Forelimb muscle (tissue), 1 donor: ENCODE measurements around the gene SCYGR3. TPM values are rescaled to one million over a fixed set of nuclear protein-coding genes. Genes with fewer than 3 reads are reported as not detected.
A peak's percentile ranks its signal among the peaks of the same experiment; 100 is the strongest.
"Not testable (repeated sequence)": the region's sequence is repeated elsewhere in the genome, so short reads cannot be mapped to it uniquely, and the experiment has no call there.

Experiments
- DNase-seq: peaks from one replicate; pipeline ENCODE4 v3.0.0-alpha.2; 2013; ENCODE audit warnings: low read depth
- polyA plus RNA-seq: library from polyadenylated mRNA; unstranded; fragments of 120-200 nt; gene quantifications from one replicate; pipeline ENCODE4 v1.2.1, GENCODE V29; 2013; ENCODE audit not compliant: insufficient read length

Gene SCYGR3
- polyA plus RNA-seq, 1 donor, result not detected

DNA sequence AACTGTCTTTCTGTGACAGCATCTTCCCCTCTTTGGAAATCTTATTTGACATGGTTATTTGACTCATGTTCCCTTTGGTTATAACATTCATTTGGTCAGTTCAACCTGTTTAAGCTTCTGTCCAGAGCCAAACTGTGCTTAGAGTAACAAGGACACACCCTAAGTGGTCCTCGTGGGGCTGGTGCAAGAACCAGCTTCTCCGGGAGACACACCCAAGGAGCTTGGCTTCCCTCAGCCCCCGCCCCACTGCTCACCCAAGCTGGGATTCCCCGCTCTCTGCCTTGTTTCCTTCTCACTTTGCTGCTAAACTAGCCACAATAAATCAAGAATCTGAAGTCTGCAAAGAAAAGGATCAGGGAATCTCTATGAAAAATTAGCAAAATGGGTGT lies 1.4 kb downstream of the SCYGR3 start:
- DNase-seq, result no peak

DNA sequence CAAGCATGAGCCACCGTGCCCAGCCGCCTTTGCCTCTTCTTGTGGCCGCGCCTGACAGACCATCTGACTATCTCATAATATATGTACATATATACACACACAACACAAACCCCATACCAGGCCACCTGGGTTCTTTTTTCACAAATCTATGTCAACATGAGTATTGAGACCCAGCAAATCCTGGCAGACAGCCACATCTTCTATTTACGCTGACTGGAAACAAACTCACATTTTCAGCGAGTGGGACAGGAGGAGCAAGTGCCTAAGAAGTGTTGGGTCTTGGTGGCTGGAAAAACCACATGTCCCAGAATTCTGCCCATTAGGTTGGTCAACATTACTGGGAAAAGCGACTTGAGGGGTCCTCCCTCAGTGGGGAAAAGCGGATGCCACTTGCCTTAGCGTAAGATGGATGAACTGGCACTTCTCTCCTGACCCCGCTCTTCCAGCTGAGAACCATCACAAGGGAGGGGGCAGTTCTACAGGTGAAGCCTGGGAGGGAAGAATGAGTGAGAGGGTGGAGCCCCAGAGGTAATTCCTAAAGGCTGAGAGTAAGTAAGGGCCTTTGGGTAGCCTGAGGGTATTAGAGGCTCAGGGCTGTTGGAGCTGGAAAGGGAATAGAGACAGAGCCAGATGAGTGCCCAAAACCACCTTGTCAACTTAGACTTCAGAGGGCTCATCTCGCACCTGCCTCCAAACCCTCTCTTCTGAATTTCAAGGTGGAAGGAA lies 1.9 kb downstream of the SCYGR3 start:
- DNase-seq, result no peak

DNA sequence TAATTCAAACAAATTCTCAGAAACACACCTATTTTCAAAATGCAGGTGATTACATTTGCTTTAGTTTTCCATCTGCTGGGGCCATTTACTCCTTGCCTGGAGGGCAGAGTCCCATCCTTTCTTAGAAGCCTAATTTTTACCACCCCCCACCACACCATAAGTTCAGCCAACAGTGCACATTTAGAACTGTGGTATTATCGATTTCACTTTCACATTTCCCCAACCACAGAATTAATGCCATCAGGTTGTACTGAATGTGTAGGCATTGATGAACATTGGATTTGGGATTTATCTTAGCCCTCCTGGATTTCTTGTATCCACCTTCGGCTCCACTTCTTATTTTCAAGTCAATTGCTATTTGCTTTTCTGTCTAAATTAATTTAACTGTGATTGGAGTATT lies 4.5 kb downstream of the SCYGR3 start:
- no peak for DNase-seq

DNA sequence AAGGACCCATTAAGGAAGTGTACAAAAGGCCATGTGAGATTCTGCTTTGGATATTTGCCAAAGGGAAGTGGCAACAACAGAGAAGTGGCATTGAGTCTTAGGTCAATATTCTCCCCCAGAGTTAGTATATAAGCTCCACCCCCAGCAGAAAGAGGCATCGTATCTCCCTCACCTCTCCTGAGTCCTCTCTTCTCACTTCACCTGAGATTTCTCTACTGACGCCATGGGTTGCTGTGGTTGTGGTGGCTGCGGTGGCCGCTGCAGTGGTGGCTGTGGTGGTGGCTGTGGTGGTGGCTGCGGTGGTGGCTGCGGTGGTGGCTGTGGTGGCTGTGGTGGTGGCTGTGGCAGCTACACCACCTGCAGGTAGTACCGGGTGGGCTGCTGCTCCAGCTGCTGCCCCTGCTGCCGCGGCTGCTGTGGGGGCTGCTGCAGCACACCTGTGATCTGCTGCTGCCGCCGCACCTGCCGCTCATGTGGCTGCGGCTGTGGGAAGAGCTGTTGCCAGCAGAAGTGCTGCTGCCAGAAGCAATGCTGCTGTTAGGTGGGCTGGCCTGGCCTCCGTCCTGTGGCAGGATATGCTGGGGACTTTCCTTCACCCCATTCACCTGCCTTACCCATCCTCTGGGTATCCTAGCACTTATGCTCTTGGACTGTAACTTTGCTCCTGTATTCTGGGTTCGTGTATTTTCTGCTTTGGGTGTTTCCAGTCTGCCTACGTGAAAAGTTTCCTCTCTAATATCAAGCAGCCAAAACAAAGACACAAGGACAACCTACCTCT lies 5.9 kb downstream of the SCYGR3 start:
- DNase-seq, result peak; percentile 20

DNA sequence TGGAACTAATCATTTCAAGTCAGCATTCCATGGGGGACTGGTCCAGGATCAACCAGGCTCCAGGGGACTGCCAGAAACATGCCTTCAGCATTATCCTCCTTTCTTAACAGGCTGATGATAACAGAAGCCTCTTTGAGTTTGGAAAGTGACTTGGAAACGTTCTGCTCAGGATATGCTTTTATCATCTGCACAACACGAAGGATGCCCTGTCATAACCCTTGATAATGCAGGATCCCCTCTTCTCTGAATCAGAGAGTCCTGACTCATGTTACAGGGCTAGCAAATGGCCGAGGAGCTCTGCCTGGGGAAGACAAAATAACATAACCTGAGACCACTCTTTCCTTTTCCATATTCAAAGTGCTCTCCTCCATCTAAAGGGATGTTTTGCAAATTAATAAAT lies 6.7 kb downstream of the SCYGR3 start:
- no peak for DNase-seq

DNA sequence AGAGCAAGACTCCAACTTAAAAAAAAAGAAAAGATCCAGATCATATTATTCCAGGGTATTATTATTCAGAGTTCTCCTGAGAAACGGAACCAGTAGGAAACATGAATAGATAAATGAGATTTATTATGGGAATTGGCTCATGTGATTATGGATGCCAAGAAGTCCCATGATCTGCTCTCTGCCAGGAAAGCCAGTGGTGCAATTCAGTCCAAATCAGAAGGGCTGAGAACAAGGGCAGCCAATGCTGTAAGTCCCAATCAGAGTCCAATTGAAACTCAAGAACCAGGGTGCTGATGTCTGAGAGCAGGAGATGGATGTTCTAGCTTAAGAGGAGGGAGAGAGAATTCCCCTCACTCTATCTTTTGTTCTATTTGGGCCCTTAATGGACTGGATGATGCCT lies 8.2 kb downstream of the SCYGR3 start:
- DNase-seq, result no peak

DNA sequence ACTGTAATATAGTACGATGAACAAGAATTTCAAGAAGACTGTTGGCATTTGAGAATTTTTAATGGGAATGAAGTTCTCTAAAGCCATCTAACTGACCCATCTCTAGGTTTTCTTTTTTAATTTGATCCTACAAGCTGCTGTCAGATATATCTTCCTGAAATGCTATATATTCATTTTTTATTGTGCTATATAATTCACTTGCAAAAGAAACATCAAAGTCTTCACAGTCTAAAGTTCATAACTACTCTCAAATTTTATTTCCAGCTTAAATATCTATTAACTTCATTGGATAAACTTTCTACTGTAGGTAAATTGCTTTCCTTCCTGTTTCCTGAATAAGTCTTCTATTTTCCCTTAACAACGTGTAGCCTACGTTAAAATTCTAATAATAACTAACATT lies 12.3 kb downstream of the SCYGR3 start:
- no peak for DNase-seq

DNA sequence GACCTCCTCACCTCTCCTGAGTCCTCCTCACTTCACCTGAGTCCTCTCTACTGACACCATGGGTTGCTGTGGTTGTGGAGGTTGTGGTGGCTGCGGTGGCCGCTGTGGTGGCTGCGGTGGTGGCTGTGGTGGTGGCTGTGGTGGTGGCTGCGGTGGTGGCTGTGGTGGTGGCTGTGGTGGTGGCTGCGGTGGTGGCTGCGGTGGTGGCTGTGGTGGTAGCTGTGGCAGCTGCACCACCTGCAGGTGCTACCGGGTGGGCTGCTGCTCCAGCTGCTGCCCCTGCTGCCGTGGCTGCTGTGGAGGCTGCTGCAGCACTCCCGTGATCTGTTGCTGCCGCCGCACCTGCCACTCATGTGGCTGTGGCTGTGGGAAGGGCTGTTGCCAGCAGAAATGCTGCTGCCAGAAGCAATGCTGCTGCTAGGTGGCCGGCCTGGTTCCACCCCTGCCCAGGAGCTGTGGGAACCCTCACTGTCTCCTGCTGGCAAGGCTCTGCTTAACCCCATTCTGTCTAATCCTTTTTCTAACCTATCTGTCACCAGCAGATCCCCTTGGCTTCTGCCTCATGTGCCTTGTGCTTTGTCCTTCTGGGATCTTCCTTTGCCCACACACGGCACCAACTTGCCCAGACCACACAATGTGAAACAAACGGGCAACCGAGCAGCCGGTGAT lies 15.7 kb downstream of the SCYGR3 start, which contains the start of gene SCYGR2:
TSS of gene SCYGR2 (plus strand) at position 59 of the 669 bp plus-strand sequence. CDS start at position 59, 0 bp downstream.
- DNase-seq, result not testable (repeated sequence)

DNA sequence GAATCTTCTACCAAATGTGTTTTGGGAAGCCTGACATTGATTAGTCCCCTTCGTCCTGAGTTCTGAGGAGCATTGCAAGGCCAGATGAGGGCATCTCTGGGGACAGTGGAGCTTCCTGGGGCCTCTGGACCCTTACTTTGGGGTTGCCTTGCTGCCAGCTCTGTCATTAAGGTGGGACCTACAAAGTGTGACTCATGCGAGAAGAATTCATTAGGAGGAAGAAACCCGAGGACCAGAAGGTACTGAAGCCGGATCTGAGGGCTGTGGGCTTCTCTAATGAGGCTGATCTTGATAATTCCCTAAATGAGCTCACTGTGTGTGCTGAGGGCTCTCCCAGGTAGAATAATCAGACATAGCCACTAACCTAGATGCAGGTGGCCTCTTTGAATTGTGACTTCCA lies 16.6 kb downstream of the SCYGR3 start:
- DNase-seq, result no peak

DNA sequence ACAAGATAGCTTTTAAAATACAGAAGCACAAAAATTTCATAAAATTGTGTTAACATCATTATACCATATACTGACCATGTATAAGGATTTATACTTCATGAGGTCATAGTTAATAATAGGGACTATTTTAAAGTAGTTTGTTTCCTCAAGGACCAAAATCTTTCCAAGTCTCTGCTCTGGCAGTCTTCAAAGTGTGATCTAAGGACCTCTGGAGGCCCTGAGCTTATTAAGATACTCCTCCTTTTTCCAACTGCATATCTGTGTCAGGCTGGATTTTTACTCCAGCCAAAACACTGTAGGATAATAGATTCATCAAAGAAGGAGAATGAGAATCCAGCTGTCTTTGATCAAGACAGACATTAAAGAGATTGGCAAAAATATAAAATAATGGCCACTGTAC lies 17.6 kb downstream of the SCYGR3 start:
- DNase-seq, result peak; percentile 24

DNA sequence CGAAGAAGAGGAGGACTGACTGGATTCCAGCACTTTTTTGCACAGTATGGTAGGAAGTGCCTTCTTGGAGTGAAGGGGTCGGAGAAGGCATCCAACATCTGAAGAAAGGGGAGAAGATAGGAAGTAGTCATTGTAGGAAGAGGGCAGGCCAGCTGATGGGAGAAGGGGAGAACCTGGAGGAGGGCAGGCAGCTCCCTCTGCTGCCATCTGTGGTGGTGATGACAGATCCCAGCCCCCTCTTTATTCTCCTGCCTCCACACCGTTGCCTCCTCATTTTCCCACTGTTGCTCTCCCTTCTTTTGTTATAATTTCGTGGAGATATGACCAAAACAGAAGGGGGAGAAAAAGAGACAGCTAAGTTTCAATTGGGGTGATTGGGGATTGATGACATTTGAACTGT lies 18.8 kb downstream of the SCYGR3 start:
- no peak for DNase-seq

DNA sequence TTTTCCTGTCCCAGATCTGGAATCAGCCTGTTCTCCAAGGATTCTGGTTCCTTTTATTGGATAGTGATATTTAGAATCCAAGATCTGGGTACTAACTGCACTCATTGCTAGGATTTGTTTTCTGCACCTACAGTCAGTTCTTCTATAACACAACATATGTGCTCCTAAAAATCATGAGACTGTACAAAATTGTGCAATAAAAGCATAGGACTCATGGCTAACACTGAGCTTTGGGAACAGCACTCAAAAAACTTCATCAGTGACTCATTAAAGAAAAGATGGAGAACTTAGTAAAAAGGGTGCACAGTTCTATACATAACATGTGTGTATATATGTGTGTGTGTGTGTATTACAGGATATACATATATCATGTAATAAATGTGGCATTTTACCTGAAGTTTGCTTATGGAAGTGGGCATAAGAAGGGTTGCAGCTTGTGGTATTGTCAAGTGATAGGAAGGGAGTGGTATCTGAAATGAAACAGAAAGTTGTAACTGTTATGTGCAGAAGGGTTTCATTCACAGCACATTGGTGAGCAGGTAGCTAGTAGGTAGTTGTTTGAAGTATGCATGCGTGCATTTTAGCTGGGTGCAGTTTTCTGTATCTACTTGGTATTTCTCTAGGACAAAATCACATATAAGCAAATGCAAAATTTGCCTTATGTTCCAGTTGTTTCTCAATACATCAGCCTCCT lies 21.8 kb downstream of the SCYGR3 start:
- no peak for DNase-seq

DNA sequence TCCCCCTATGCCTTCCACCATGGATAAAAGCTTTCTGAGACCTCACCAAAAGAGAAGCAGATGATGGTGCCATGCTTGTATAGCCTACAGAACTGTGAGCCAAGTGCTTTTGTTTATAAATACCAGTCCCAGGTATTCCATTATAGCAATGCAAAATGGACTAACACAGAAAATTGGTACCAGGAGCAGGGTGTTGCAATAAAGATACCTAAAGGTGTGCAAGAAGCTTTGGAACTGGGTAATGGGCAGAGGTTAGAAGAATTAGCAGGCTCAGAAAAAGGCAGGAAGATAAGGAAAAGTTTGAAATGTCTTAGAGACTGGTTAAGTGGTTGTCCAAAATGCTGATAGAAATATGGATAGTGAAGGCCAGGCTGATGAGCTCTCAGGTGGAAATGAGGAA lies 32.3 kb downstream of the SCYGR3 start:
- no peak for DNase-seq

DNA sequence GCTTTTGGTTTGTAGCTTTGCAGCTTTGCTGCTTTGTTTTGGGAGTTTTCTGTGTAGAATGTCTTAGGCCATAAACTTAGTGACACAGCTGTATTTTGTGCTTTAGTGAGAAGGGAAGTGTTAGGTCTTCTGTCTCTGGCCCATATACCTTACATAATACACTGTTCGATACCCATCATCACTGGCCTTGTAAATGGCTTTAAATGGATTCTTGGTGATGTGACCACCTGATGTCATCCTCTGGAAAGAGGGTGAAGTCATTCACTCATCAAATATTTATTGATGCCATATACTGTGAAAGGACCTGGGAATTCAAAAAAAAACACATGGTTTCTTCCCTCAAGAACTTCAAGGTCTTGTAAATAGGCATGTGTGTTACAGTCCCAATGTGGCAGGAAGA lies 34.8 kb downstream of the SCYGR3 start:
- DNase-seq, result no peak

DNA sequence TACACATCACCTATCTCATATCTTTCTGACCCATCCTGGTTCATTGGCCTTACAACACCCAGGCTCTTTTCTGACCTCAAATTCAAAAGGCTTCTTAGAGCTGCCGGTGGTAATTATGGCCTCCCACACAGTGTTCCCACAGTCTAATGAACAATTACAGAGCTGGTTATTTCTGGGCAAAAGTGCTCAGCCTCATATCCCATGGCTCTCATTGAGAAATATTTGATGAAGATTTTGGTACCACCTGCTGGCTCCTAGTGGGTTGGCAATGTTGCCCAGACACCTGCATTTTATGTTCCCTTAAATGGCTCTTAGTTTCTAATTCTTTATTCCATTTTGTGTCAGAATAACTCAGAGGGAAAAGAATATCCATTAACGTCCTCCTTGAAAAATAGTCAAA lies 36.0 kb downstream of the SCYGR3 start:
- no peak for DNase-seq

DNA sequence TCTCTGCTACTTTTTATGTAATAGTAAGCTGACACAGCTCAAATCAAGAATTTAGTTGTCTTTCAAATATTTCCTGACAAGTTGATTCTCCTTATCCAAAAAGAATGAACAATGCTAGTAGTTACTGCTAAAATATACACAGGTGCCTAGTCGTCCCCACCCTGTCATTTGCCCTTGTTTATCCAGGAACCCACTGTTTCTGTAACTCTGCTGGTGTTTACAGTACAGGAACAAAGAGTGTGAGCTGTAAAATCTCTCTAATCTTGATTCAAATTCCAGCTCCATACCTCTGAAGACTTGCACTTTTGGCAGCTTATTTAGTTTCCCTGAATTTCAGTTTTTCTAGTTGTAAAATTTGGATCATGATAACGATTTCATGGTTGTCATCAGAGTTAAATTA lies 37.1 kb downstream of the SCYGR3 start:
- DNase-seq, result no peak

DNA sequence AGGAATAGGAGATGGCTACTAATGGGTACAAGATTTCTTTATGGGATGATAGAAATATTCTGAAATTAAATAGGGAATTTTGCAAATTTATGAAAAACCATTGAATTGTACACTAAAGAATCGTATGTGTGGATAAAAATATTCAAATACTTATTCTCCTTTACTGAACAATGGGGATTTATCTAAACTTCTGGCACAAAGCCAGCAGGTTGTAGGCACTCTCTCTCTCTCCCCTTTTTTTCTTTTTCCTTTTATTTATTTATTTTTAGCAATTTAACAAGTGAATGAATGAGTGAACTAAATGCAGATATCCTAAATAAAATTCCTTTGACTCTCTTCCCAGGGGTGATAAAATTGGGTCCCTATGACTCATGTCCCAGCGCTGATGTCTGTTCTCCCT lies 37.8 kb downstream of the SCYGR3 start:
- DNase-seq, result no peak

DNA sequence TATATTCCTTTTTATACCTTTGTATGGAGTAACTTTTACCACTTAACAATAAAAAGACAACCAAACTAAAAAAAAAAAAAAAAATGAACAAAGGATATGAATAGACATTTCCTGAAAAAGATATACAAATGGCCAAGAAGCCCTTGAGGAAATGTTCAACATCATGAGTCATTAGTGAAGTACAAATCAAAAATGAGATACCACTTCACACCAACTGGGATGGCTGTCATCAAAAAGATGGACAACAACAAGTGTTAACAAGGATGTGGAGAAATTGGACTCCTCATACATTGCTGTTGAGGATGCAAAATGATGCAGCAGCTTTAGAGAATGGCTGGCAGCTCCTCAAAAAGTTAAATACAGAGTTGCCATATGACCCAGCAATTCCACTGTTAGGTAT lies 38.5 kb downstream of the SCYGR3 start:
- DNase-seq, result no peak

DNA sequence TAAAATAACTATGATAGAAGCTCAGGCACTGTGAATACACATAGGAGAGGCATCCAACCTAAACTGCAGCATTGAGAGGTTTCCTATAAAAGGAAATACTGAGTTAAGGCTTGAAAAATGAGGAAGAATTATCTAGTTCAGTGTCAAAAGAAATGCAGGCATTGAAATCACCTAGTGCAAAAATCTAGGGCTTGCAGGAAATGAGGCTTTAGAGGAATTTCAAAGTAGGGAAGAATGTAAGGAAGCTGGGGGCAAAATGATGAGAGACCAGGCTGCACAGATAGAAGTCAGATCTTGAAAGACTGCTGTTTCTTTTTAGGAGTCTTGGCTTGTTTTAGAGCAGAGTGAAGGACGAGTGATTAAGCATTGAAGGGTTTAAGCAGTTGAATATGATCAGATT lies 44.0 kb downstream of the SCYGR3 start:
- DNase-seq, result no peak

DNA sequence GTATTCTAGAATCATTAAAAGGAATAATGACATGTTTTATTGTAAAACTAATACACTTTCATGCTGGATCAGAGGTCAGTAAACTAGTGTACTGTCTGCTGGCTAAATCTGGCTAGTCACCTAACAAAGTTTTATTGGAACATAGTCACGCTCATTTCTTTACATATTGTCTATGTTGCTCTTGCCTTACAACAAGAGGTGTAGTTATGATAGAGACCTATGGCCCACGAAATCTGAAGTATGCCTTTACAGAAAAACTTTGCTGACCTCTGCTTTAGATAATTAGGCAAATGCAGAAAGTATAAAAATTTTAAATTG lies 45.8 kb downstream of the SCYGR3 start:
- no peak for DNase-seq

DNA sequence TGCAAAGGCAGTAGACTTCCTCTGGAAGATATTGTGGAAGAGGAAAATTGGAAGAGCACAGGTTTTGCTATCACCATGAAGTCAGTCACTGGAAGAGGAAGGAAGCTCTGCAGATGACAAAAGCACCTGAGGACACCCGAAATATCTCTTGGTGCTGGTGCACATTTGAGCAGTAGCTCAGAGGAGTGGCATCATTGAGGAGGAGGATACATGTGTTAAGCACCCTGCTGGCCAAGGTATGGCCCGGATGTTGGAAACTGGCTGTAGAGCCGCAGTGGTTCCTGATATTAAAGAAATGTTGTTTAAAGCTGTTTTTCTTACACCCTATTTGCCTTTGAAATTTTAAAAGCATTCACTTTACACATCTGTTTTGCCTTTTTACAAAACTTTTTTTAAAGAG lies 48.6 kb downstream of the SCYGR3 start:
- no peak for DNase-seq

DNA sequence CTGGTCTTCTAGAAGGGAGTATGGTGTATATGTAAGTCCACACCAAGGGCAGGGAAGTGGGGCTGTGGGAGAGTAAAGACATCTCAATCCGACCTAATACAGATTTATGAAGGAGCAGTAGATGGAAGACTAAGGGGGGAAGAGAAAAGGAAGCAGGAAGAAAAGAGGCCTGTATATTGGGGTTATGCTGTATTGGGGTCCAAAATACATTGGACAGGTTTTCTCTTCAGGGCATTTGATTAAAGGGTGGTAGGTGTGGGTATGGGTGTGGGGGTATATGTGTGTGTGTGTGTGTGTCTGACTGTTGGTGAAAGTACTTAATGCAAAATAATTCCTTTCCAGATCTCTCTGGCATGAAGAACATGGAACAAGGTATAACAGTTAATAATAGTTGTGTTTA lies 49.6 kb downstream of the SCYGR3 start:
- no peak for DNase-seq
